GM19395 (cell line): ENCODE data around the gene EIF2S3.
"Not testable (repeated sequence)": the region's sequence is repeated elsewhere in the genome, so short reads cannot be mapped to it uniquely, and the experiment has no call there.

ENCODE experiments used
- ATAC-seq: cut with Tn5 transposase; IDR thresholded peaks from one replicate; pipeline ENCODE4 v1.9.1; 2021; ENCODE audit warnings: mild to moderate bottlenecking, moderate library complexity; ENCODE audit not compliant: unreplicated experiment

The EIF2S3 gene

DNA sequence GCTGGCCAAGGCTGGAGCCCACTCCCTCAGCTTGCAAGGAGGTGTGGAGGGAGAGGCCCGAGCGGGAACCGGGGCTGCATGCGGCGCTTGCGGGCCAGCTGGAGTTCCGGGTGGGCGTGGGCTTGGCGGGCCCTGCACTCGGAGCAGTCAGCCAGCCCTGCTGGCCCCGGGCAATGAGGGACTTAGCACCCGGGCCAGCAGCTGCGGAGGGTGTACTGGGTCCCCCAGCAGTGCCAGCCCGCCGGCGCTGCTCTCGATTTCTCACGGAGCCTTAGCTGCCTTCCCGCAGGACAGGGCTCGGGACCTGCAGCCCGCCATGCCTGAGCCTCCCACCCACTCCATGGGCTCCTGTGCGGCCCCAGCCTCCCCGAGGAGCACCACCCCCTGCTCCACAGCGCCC lies 5.1 kb upstream of the EIF2S3 start:
- ATAC-seq, result not testable (repeated sequence)

DNA sequence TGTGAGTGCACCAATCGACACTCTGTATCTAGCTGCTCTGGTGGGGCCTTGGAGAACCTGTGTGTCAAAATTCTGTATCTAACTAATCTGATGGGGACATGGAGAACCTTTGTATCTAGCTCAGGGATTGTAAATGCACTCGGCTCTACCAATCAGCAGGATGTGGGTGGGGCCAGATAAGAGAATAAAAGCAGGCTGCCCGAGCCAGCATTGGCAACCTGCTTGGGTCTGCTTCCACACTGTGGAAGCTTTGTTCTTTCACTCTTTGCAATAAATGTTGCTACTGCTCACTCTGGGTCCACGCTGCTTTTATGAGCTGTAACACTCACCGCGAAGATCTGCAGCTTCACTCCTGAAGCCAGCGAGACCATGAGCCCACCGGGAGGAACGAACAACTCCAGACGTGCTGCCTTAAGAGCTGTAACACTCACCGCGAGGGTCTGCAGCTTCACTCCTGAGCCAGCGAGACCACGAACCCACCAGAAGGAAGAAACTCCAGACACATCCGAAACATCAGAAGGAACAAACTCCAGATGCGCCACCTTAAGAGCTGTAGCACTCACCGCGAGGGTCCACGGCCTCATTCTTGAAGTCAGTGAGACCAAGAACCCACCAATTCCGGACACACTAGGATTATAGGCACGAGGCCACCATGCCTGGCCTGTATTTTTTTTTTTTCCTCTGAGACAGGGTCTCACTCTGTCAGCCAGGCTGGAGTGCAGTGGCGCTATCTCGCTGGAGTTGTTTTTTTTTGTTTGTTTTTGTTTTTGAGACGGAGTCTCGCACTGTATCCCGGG lies 4.0 kb upstream of the EIF2S3 start:
- ATAC-seq, result not testable (repeated sequence)

DNA sequence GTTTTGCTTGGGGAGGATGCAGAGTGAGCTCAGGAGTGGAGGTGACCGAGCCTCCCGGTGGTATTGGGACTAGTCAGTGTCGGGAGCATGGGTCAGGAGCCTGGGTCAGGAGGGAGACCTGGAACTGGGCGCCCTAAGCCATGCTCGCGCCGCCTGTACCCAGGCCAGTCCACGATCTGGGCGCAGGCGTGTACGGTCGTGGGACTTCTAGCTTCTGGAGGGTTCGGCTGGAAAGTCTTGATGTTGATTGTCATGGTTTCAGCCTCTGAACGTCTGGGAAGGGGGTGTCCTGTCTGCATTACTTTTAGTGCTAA lies 244 bp downstream of the EIF2S3 start:
- ATAC-seq, result peak; percentile 12

DNA sequence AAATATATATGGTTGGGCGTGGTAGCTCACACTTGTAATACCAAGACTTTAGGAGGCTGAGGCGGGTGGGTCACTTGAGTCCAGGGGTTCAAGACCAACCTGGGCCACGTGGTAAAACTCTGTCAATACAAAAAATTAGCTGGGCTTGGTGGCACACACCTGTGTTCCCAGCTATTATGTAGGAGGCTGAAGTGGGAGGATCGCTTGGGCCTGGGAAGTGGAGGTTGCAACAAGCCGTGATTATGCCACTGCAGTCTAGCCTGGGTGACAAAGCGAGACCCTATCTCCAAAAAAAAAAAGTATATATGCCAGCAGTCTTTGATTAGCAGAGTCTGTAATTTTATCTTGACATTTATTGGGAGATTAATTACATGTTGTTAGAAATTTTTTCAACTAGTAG lies 8.7 kb downstream of the EIF2S3 start:
- ATAC-seq, result no peak

- ATAC-seq, result no peak
Measured at GRCh38 chrX:24069877-24070276, 15.1 kb downstream of the EIF2S3 start.

GRCh38 chrX:24079411-24079810 lies 24.7 kb downstream of the EIF2S3 start:
- no peak for ATAC-seq

GRCh38 chrX:24080245-24080644 lies 25.5 kb downstream of the EIF2S3 start:
- ATAC-seq, result not testable (repeated sequence)

DNA sequence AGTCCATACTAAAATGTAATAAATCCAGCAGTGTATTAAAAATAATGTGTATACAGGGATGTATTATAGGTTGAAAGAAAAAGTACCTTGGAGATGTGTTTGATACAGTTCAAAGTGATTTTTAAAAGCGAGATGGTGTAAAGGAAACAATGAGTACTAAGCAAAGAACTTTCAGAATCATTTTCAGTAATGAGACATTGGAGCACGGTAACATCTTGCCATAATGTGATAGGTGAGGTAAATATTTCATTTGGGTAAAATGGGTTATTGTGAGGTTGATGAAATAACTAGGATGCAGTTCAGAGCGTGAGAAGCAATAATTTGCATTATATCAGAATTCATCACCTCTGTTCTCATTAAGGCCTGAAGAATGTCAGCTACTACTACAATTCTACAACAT lies 25.9 kb downstream of the EIF2S3 start:
- ATAC-seq, result no peak

DNA sequence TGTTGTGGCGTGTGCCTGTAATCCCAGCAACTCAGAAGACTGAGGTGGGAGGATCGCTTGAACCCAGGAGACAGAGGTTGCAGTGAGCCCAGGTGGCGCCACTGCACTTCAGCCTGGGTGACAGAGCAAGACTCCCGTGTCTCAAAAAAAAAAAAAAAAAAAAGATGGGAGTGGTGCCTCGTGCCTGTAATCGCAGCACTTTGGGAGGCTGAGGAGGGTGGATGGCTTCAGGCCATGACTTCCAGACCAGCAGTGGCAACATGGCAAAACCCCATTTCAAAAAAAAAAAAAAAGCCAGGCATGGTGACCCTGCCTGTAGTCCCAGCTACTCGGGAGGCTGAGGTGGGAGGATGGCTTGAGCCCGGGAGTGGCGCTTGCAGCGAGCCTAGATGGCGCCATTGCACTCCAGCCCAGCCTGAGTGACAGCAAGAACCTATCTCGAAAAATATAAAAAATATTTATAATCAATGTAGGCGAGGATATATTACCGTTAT lies 27.0 kb downstream of the EIF2S3 start:
- ATAC-seq, result peak; percentile 67

DNA sequence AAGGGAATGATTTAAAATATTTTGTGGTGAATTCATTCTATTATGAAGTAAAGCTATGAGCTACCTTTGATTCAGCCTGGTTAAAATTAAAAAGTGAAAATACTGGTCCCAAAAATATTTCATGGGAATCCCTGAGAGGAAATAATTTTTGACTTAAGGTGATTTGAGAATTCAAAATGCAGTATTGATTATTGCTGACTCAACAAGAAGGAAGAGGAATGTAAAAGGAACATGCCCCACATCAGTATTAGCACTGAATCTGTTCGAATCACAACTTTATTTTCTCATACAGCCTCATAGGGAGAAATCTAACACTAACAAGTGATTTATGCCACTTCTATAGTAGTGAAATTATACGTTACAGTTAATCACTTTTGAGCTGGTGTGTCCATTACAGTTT lies 27.7 kb downstream of the EIF2S3 start:
- ATAC-seq, result no peak

GRCh38 chrX:24085101-24085500 lies 30.3 kb downstream of the EIF2S3 start:
- ATAC-seq, result no peak

GRCh38 chrX:24090300-24091200 lies 35.8 kb downstream of the EIF2S3 start:
- no peak for ATAC-seq

GRCh38 chrX:24093746-24094145 lies 39.0 kb downstream of the EIF2S3 start:
- no peak for ATAC-seq

DNA sequence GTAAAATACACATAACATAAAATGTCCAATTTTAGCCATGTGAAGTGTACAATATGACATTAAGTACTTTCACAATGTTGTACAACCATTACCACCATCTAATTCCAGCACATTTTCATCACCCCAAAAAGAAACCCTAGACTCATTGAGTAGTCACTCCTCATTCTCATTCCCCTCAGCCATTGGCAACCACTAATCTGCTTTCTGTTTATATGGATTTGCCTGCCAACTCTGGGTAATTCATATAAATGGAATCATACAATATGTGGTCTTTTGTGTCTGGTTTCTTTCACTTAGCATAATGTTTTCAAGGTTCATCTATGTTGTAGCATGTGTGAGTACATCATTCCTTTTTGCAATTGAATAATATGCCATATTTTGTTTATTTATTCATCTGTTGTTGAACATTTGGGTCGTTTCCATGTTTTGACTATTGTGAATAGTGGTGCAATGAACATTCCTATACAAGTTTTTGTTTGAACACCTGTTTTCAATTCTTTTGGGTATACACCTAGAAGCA lies 43.0 kb downstream of the EIF2S3 start:
- ATAC-seq, result no peak

GRCh38 chrX:24098932-24099331 lies 44.2 kb downstream of the EIF2S3 start:
- no peak for ATAC-seq

DNA sequence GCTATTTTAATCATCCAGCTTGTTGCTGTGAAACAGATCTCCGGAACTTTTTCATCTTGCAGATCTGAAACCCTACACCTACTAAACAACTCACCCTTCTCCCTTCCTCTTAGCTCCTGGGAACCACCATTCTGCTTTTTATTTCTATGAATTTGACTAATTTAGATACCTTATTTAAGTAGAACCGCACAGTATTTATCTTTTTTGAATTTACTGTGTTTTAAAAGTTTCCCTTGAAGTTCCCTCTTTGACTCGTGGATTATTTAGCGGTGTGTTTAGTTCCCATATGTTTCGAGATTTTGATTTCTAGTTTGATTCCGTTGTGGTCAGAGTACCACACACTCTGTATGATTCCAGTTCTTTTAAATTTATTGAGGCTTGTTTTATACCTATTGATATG lies 44.6 kb downstream of the EIF2S3 start:
- no peak for ATAC-seq

- ATAC-seq, result no peak
Measured at GRCh38 chrX:24100713-24101112, 46.0 kb downstream of the EIF2S3 start.

DNA sequence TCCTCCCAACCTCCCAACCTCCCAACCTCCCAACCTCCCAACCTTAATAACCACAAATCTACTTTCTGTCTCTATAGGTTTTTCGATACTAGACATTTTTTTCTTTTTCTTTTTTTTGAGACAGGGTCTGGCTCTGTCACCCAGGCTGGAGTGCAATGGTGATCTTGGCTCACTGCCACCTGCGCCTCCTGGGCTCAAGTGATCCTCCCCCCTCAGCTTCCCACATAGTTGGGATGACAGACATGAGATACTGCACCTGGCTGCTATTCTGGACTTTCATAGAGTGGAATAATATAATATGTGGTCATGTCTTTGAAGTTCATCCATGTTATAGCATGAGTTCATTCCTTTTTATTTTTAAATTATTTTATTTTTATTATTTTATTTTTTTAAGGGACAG lies 55.3 kb downstream of the EIF2S3 start:
- no peak for ATAC-seq

- no peak for ATAC-seq
Measured at GRCh38 chrX:24113181-24113580, 58.4 kb downstream of the EIF2S3 start.

DNA sequence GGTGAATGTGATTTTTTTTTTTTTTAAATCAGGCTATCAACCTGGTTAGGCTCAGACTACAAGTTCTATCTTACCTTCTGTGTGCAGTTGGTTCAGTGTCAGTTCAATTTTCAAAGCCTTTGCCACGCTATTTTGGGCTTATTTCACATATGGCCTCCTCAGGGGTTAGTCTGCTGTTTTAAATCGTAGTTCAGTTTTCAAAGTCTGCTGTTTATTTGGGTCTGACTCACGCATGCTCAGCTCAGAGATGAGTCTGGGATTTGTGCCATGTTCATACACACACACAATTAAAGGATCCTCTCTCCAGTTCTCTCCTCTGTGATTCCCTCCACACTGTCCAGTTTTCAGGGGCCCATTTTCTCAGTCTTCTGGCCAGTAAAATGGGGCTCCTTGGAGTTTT lies 62.5 kb downstream of the EIF2S3 start:
- no peak for ATAC-seq

GRCh38 chrX:24124244-24124799 lies 69.6 kb downstream of the EIF2S3 start:
- no peak for ATAC-seq
